DOHH2 (cell line): Measurements from ENCODE around the gene PTGR3.

Experiments
- CTCF ChIP-seq: fragments of 200-600 bp; sonication (generic); IDR thresholded peaks from one replicate; pipeline ENCODE4 v1.5.1; 2014; ENCODE audit warnings: antibody characterized with exemption, mild to moderate bottlenecking, low read depth, low read length; ENCODE audit not compliant: poor library complexity, severe bottlenecking
- EZH2phosphoT487 ChIP-seq: fragments of 200-600 bp; sonication (generic); IDR thresholded peaks from 2 replicates; pipeline ENCODE4 v1.6.1; 2017; ENCODE audit warnings: borderline replicate concordance, mild to moderate bottlenecking, antibody characterized with exemption, low read length, moderate library complexity, mixed read lengths

- TF ChIP-seq CTCF (no peak), EZH2phosphoT487 (no peak)
These were observed 44.8 kb upstream of the PTGR3 start for GRCh38 chr18:75253784-75254183.
